Common myeloid progenitor, CD34-positive (primary cell): ENCODE results near the gene MAGI1.

ENCODE experiments used
- CTCF ChIA-PET: fragments of 350-600 bp; sonication (Branson Sonifier 250); formaldehyde crosslinking; loops from one replicate; lab custom pipeline; 2021; ENCODE audit warnings: antibody characterized with exemption; lab: Charles Lee
- POLR2A ChIA-PET: fragments of 350-600 bp; sonication (Branson Sonifier 250); formaldehyde crosslinking; loops from one replicate; lab custom pipeline; 2021; ENCODE audit warnings: antibody characterized with exemption; lab: Charles Lee
- DNase-seq, 3 donors: peaks; one replicate each; pipeline versions ENCODE4 v3.0.0 to v3.0.0-alpha.2; 2013
- H3K27ac ChIP-seq, 2 experiments: 1 replicate in 1 of 2; 2 replicates in 1 of 2; pipeline ENCODE4 v1.7.0; 2013; ENCODE audit warnings: inconsistent platforms in 2 of 2, low read length in 2 of 2, mild to moderate bottlenecking in 2 of 2, low read depth in 1 of 2, moderate library complexity in 1 of 2; ENCODE audit not compliant: severe bottlenecking in 2 of 2, insufficient read depth in 1 of 2, poor library complexity in 1 of 2
- H3K27me3 ChIP-seq, 5 experiments: replicated peaks in 2 of 5; 1 replicate in 3 of 5; 2 replicates in 2 of 5; pipeline versions ENCODE4 v1.6.1 to v1.7.0; 2013; ENCODE audit warnings: low read length in 4 of 5, mild to moderate bottlenecking in 2 of 5, moderate library complexity in 2 of 5, inconsistent platforms in 1 of 5; ENCODE audit not compliant: insufficient read depth in 5 of 5, control insufficient read depth in 4 of 5
- H3K36me3 ChIP-seq, 4 experiments: 1 replicate in 2 of 4; 2 replicates in 2 of 4; pipeline versions ENCODE4 v1.6.1 to v1.7.0; 2013; ENCODE audit warnings: low read length in 3 of 4, control low read depth in 1 of 4, mild to moderate bottlenecking in 1 of 4; ENCODE audit not compliant: control insufficient read depth in 4 of 4, insufficient read depth in 4 of 4
- H3K4me1 ChIP-seq, 4 experiments: 1 replicate in 3 of 4; 2 replicates in 1 of 4; pipeline versions ENCODE4 v1.6.1 to v1.7.1; 2013; ENCODE audit warnings: low read length in 3 of 4, mild to moderate bottlenecking in 3 of 4, control low read depth in 1 of 4, inconsistent platforms in 1 of 4, moderate library complexity in 1 of 4; ENCODE audit not compliant: control insufficient read depth in 4 of 4, insufficient read depth in 4 of 4; ENCODE audit errors: control extremely low read depth in 1 of 4
- H3K4me3 ChIP-seq, 7 experiments: 1 replicate in 4 of 7; 2 replicates in 3 of 7; pipeline versions ENCODE4 v1.5.1 to v1.7.0; 2013; ENCODE audit warnings: mild to moderate bottlenecking in 7 of 7, low read length in 6 of 7, moderate library complexity in 6 of 7, inconsistent platforms in 2 of 7, low read depth in 2 of 7, control low read depth in 1 of 7; ENCODE audit not compliant: insufficient read depth in 4 of 7, control insufficient read depth in 1 of 7; ENCODE audit errors: extremely low read depth in 1 of 7
- H3K9me3 ChIP-seq, 5 experiments: 1 replicate in 4 of 5; 2 replicates in 1 of 5; pipeline versions ENCODE4 v1.6.1 to v1.7.1; 2013; ENCODE audit warnings: low read length in 4 of 5, mild to moderate bottlenecking in 2 of 5, inconsistent platforms in 1 of 5, low read depth in 1 of 5, moderate library complexity in 1 of 5; ENCODE audit not compliant: control insufficient read depth in 4 of 5, insufficient read depth in 2 of 5; ENCODE audit errors: control extremely low read depth in 1 of 5
- WGBS: methylation state at CpG from one replicate; pipeline ENCODE4 v1.1.5; 2013; ENCODE audit not compliant: insufficient coverage; 5-methylcytosine and 5-hydroxymethylcytosine counted together

Gene MAGI1

DNA sequence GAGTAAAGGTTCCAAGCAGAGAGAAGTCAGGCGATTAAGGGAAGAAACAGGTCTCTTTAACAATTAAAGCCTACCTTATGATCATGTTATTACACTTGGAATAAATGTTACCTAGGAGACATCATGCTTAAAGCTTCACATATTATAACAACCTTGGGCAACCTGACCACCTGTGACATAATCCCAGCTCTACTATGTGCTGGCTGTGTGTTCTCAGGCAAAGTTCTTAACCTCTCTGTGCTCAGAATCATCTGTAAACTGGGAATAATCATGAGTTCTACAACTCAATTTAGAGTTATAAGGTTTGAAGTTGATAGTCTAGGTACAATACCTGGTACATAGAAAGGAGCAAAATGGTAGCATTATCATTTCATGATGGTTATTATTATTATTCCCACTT is 159.3 kb downstream of the MAGI1 start:
- no peak for DNase-seq
- no peaks in the 10 kb centered on the region for H3K9me3 ChIP-seq
- no peaks in the 10 kb centered on the region for H3K36me3 ChIP-seq
- ChIA-PET CTCF (no interaction called here), POLR2A (no interaction called here)
- no peak overlapping the region for H3K4me3 ChIP-seq
- no peaks in the 10 kb centered on the region for H3K4me1 ChIP-seq
- peaks cover 0 to 6% (median 0%) of the 10 kb centered on the region in 5 experiments for H3K27me3 ChIP-seq
- no CpG with 5 or more reads among the region's 1 CpG for whole genome bisulfite sequencing
- H3K27ac ChIP-seq, result no peak overlapping the region

- H3K4me1 ChIP-seq, result no peaks in the 10 kb centered on the region
- DNase-seq, result no peak
- CTCF ChIA-PET, result no interaction called here
- peaks cover 0 to 6% (median 0%) of the 10 kb centered on the region in 5 experiments for H3K27me3 ChIP-seq
- H3K27ac ChIP-seq, result no peak overlapping the region
- no peaks in the 10 kb centered on the region for H3K36me3 ChIP-seq
- no peaks in the 10 kb centered on the region for H3K9me3 ChIP-seq
- no peak overlapping the region for H3K4me3 ChIP-seq
- POLR2A ChIA-PET, result no interaction called here
- WGBS, result 90% methylated on average over 4 of the region's 6 CpGs
Measured at GRCh38 chr3:65878831-65879230, 159.9 kb downstream of the MAGI1 start.

GRCh38 chr3:65877160-65877559 is 161.6 kb downstream of the MAGI1 start:
- CTCF ChIA-PET, result interaction anchor here (0.6 kb wide), 1 partner anchor 707 kb away, joined by 3 read pairs; no protein-coding TSS in a partner anchor
- Histone ChIP-seq H3K27ac (no peak overlapping the region), H3K36me3 (no peaks in the 10 kb centered on the region), H3K4me3 (no peak overlapping the region), H3K9me3 (no peaks in the 10 kb centered on the region), H3K4me1 (no peaks in the 10 kb centered on the region), H3K27me3 (peaks cover 0 to 4% (median 0%) of the 10 kb centered on the region in 5 experiments)
- WGBS, result 83% methylated on average over 1 of the region's 2 CpGs
- POLR2A ChIA-PET, result no interaction called here
- no peak for DNase-seq

DNA sequence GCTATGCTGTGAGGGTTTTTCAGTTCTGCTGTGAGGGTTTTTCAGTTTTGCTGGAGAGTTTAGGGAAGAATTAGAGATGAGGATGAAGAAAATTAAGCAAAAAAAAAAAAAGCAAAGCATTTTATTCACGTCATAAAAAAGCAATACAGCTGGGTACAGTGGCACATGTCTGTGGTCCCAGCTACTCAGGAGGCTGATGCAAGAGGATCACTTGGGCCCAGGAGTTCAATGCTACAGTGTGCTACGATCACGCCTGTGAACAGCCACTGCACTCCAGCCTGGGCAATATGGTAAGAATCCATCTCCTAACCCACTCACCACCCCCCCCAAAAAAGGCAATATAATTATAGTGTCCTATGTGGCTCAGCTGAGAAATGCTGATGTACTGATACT is 162.7 kb downstream of the MAGI1 start:
- no peak overlapping the region for H3K4me3 ChIP-seq
- H3K27me3 ChIP-seq, result peaks cover 0 to 4% (median 0%) of the 10 kb centered on the region in 5 experiments
- 100% methylated on average over 1 of the region's 3 CpGs for WGBS
- no peaks in the 10 kb centered on the region for H3K36me3 ChIP-seq
- H3K9me3 ChIP-seq, result no peaks in the 10 kb centered on the region
- H3K27ac ChIP-seq, result no peak overlapping the region
- H3K4me1 ChIP-seq, result no peaks in the 10 kb centered on the region
- ChIA-PET CTCF (no interaction called here), POLR2A (no interaction called here)
- no peak for DNase-seq

DNA sequence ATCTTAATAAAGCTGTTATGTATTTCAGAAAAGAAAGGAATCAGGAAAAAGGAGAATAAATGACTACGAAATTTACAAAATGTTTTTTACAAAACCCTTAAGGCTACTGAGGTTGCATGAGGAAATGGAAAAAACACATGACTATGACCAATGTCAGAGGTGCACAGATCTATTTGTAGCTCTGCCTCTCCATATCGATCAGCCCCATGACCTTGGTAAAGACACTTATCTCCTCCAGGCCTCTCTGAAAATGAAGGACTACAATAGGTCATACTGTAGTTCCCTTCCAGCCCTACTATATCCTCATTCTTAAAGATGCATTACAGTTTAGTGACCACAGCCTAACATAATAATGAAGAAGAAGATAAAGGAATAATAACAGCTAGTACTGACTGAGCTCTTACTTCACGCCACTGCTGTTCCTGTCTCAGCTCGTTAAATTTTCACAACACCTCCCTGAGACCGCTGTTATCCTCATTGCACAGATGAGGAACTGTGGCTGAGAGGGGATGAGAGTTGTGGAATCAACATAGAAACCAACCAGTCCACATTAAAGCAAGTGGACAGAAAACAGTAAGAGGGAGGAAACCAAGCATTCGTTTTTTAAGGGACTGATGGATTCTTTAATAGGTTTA is 163.2 kb downstream of the MAGI1 start:
- Histone ChIP-seq H3K9me3 (no peaks in the 10 kb centered on the region), H3K4me3 (no peak overlapping the region), H3K36me3 (no peaks in the 10 kb centered on the region), H3K4me1 (no peaks in the 10 kb centered on the region), H3K27ac (no peak overlapping the region), H3K27me3 (peaks cover 0 to 4% (median 0%) of the 10 kb centered on the region in 5 experiments)
- WGBS, result 100% methylated on average over 2 of the region's 6 CpGs
- ChIA-PET CTCF (no interaction called here), POLR2A (no interaction called here)
- DNase-seq, result no peak

DNA sequence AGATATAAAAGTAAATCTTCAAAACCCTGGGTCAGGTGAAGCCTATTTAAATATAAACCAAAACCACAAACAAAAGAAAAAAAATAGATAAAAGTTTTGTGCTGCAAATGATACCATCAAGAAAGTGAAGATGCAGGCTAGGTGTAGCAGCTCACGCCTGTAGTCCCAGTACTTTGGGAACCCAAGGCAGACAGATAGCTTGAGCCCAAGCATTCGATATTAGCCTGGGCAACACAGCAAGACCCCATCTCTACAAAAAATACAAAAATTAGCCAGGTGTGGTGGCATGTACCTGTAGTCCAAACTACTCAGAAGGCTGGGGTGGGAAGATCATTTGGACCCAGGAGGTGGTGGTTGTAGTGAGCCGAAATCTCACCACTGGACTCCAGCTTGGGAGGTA is 164.8 kb downstream of the MAGI1 start:
- Histone ChIP-seq H3K27ac (no peak overlapping the region), H3K4me1 (no peaks in the 10 kb centered on the region), H3K4me3 (no peak overlapping the region), H3K36me3 (no peaks in the 10 kb centered on the region), H3K9me3 (no peaks in the 10 kb centered on the region), H3K27me3 (peaks cover 0 to 4% (median 0%) of the 10 kb centered on the region in 5 experiments)
- DNase-seq, result no peak
- WGBS, result 100% methylated on average over 2 of the region's 3 CpGs
- ChIA-PET CTCF (no interaction called here), POLR2A (no interaction called here)

DNA sequence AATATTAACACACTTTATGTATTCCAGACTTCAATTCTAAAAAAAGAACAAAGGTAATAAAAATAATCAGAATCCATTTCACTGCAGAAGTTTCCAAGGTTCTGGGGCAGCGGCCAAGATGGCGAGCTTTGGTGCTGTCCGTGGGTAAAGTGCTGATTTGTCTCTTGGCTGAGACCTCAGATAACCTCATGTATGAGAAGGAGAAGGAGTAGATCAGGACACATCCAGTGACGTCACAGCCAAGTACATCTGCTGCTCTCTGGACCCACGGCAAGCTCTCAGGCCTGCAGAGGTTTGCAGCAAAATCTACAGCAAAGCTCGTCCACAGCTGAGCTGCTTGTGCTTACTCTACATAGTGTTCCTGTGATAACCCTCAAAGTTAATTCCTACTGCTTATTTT is 165.7 kb downstream of the MAGI1 start:
- Histone ChIP-seq H3K4me1 (no peaks in the 10 kb centered on the region), H3K9me3 (no peaks in the 10 kb centered on the region), H3K4me3 (no peak overlapping the region), H3K36me3 (no peaks in the 10 kb centered on the region), H3K27me3 (peaks cover 0 to 4% (median 0%) of the 10 kb centered on the region in 5 experiments), H3K27ac (no peak overlapping the region)
- DNase-seq, result no peak
- CTCF ChIA-PET, result no interaction called here
- 93% methylated on average over 6 of the region's 6 CpGs for WGBS
- POLR2A ChIA-PET, result no interaction called here
